HG03469 (cell line): ENCODE measurements around the gene ATN1.
"Not testable (repeated sequence)": the region's sequence is repeated elsewhere in the genome, so short reads cannot be mapped to it uniquely, and the experiment has no call there.

Experiments used
- ATAC-seq: cut with Tn5 transposase; IDR thresholded peaks from one replicate; pipeline ENCODE4 v1.9.1; 2021; ENCODE audit warnings: mild to moderate bottlenecking, moderate library complexity, moderate number of reproducible peaks; ENCODE audit not compliant: unreplicated experiment

The ATN1 gene

GRCh38 chr12:6927379-6928021, at the start of gene ATN1:
Gene ATN1 (plus strand): TSS chr12:6927959. CDS start chr12:6934002, 6,043 bp downstream.
- no peak for ATAC-seq

- not testable (repeated sequence) for ATAC-seq
These were observed 47.9 kb upstream of the ATN1 start for GRCh38 chr12:6879824-6880223.

GRCh38 chr12:6883252-6883651, 44.5 kb upstream of the ATN1 start:
- no peak for ATAC-seq

- no peak for ATAC-seq
These were observed 44.1 kb upstream of the ATN1 start for GRCh38 chr12:6883683-6884082.

GRCh38 chr12:6884539-6884938, 43.2 kb upstream of the ATN1 start:
- no peak for ATAC-seq

GRCh38 chr12:6886206-6886999, 41.4 kb upstream of the ATN1 start:
- not testable (repeated sequence) for ATAC-seq

GRCh38 chr12:6887460-6887859, 40.3 kb upstream of the ATN1 start:
- no peak for ATAC-seq

GRCh38 chr12:6888360-6888759, 39.4 kb upstream of the ATN1 start:
- no peak for ATAC-seq

GRCh38 chr12:6888794-6889193, 39.0 kb upstream of the ATN1 start:
- ATAC-seq = not testable (repeated sequence)

- ATAC-seq = not testable (repeated sequence)
These were observed 37.8 kb upstream of the ATN1 start for GRCh38 chr12:6889775-6890573.

- peak; percentile 84 for ATAC-seq
These were observed 36.7 kb upstream of the ATN1 start for GRCh38 chr12:6890789-6891645.

- no peak for ATAC-seq
These were observed 36.1 kb upstream of the ATN1 start for GRCh38 chr12:6891646-6892001.

- ATAC-seq = not testable (repeated sequence)
These were observed 35.1 kb upstream of the ATN1 start for GRCh38 chr12:6892683-6893082.

- ATAC-seq = no peak
These were observed 33.4 kb upstream of the ATN1 start for GRCh38 chr12:6894321-6894720.

GRCh38 chr12:6896846-6897435, 30.8 kb upstream of the ATN1 start:
- ATAC-seq = no peak

- ATAC-seq = no peak
These were observed 28.3 kb upstream of the ATN1 start for GRCh38 chr12:6899427-6899826.

- no peak for ATAC-seq
These were observed 27.8 kb upstream of the ATN1 start for GRCh38 chr12:6899837-6900519.

GRCh38 chr12:6902448-6902847, 25.3 kb upstream of the ATN1 start:
- ATAC-seq = no peak

- no peak for ATAC-seq
These were observed 24.0 kb upstream of the ATN1 start for GRCh38 chr12:6903722-6904121.
